ENCODE results near the gene EIF3F.

DNA sequence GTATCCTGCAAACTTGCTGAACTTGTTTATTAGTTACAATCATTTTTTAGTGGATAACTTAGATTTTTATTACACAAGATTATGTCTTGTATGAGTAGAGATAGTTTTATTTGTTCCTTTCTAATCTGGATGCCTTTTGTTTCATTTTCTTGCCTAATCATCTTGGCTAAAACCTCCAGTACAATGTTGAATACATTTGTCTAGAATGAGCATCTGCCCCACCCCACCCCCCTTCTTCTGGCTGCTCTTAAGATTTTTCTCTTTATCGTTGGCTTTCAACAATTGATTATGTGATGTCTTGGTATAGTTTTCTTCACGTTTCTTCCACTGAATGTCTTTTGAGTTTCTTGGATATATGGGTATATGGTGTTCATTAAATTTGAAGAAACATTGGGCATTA, 56.6 kb downstream of the EIF3F start:
- TF ChIP-seq CTCF (IDR thresholded peaks at IDR 0.05): no peak
- no peak for TF ChIP-seq EZH2 (IDR thresholded peaks at IDR 0.05)
- TF ChIP-seq EZH2phosphoT487 (IDR thresholded peaks at IDR 0.05): no peak

Measured in neural progenitor cell (in vitro differentiated cells).